ENCODE measurements around the gene AR. TPM values are rescaled to one million over a fixed set of nuclear protein-coding genes. Genes with fewer than 3 reads are reported as not detected.

The AR gene
- polyA plus RNA-seq, 1 donor (not counting 4 experiments of a cell fraction or from before 2014, with no cell fraction given): 0.47 TPM

DNA sequence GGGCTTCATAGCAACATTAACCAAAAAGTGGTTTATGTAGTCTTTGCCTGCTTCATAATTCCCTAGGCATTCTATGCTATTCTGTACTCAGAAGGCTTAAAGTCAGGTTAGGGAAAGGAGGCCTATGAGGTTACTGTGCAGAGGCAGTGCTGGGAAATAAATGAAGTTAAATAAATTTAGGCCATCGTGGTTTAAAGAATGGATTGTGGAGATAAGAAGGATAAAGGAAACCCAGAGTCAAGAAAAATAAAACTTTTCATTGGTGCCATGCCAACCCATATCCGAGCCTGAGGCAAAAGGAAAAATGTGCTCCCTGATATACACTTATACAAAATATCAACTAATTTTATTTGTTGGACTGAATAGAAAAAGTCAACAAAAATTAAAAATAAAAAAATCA is 70.2 kb downstream of the AR start:
- Histone ChIP-seq H3K4me2 (ENCODE audit: control insufficient read depth, extremely low read depth, insufficient read depth, low read depth, low read length) (no peak overlapping the region), H3K79me2 (ENCODE audit: control insufficient read depth, insufficient read depth, low read length) (no peaks in the 10 kb centered on the region), H3K4me1 (ENCODE audit: control insufficient read depth, extremely low read depth, insufficient read depth, low read length) (peaks cover 9% of the 10 kb centered on the region), H2AFZ (ENCODE audit: control insufficient read depth, low read length) (no peak overlapping the region), H3K36me3 (ENCODE audit: control insufficient read depth in 2 of 2, extremely low read depth in 1 of 2, insufficient read depth in 2 of 2, low read length in 2 of 2) (no peaks in the 10 kb centered on the region), H3K27ac (ENCODE audit: control insufficient read depth, insufficient read depth, low read length) (no peak overlapping the region), H3K27me3 (ENCODE audit: control insufficient read depth, extremely low read depth, insufficient read depth, low read length) (no peaks in the 10 kb centered on the region), H3K4me3 (ENCODE audit: control insufficient read depth in 2 of 3, extremely low read depth in 1 of 3, insufficient read depth in 2 of 3, low read depth in 1 of 3, low read length in 3 of 3) (no peak overlapping the region), H3K9ac (ENCODE audit: control insufficient read depth, extremely low read depth, insufficient read depth, low read length) (no peak overlapping the region), H4K20me1 (ENCODE audit: control insufficient read depth, extremely low read depth, insufficient read depth, low read length) (no peaks in the 10 kb centered on the region), H3K9me3 (ENCODE audit: control insufficient read depth, low read depth, low read length) (no peaks in the 10 kb centered on the region), H3K9me1 (ENCODE audit: control insufficient read depth, extremely low read depth, insufficient read depth, low read length) (no peaks in the 10 kb centered on the region)
- FAIRE-seq: no peak
- no peak for DNase-seq (ENCODE audit: low read depth, low spot score)
- dilution Hi-C loops (cut with MboI; ENCODE audit: extremely low pct_ligation_motif_present, low sequenced_read_pairs): no loop called here
- TF ChIP-seq, protein P1, sequence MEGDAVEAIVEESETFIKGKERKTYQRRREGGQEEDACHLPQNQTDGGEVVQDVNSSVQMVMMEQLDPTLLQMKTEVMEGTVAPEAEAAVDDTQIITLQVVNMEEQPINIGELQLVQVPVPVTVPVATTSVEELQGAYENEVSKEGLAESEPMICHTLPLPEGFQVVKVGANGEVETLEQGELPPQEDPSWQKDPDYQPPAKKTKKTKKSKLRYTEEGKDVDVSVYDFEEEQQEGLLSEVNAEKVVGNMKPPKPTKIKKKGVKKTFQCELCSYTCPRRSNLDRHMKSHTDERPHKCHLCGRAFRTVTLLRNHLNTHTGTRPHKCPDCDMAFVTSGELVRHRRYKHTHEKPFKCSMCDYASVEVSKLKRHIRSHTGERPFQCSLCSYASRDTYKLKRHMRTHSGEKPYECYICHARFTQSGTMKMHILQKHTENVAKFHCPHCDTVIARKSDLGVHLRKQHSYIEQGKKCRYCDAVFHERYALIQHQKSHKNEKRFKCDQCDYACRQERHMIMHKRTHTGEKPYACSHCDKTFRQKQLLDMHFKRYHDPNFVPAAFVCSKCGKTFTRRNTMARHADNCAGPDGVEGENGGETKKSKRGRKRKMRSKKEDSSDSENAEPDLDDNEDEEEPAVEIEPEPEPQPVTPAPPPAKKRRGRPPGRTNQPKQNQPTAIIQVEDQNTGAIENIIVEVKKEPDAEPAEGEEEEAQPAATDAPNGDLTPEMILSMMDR (optimal IDR thresholded peaks at IDR 0.05 in 1 of 3, IDR thresholded peaks at IDR 0.05 in 1 of 3, conservative IDR thresholded peaks at IDR 0.05 in 1 of 3; ENCODE audit: extremely low read depth in 1 of 3, insufficient read depth in 2 of 3, low read length in 3 of 3): no peak
- TF ChIP-seq EZH2 (IDR thresholded peaks at IDR 0.05; ENCODE audit: low read length): no peak

DNA sequence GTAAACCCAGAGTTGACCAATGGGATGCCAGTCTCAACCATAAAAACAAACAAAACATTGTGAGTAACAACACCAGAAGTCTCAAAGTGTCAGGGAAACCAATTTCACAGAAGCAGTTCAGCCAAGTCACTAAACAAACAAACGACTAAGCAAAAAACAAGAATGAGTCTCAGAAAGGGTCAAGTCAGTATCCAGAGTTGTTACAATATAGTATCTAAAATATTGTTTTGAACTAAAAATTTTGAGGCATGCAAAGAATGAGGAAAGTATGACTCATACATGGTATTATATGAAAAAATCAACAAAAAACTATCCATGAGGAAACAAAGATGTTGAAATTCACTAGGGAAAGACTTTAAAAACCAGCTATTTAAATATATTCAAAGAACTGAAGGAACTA is 70.6 kb downstream of the AR start:
- Histone ChIP-seq H3K4me3 (ENCODE audit: control insufficient read depth in 2 of 3, extremely low read depth in 1 of 3, insufficient read depth in 2 of 3, low read depth in 1 of 3, low read length in 3 of 3) (no peak overlapping the region), H3K27ac (ENCODE audit: control insufficient read depth, insufficient read depth, low read length) (no peak overlapping the region), H3K4me2 (ENCODE audit: control insufficient read depth, extremely low read depth, insufficient read depth, low read depth, low read length) (no peak overlapping the region), H3K27me3 (ENCODE audit: control insufficient read depth, extremely low read depth, insufficient read depth, low read length) (no peaks in the 10 kb centered on the region), H3K9me3 (ENCODE audit: control insufficient read depth, low read depth, low read length) (no peaks in the 10 kb centered on the region), H2AFZ (ENCODE audit: control insufficient read depth, low read length) (no peak overlapping the region), H3K79me2 (ENCODE audit: control insufficient read depth, insufficient read depth, low read length) (no peaks in the 10 kb centered on the region), H4K20me1 (ENCODE audit: control insufficient read depth, extremely low read depth, insufficient read depth, low read length) (no peaks in the 10 kb centered on the region), H3K9me1 (ENCODE audit: control insufficient read depth, extremely low read depth, insufficient read depth, low read length) (no peaks in the 10 kb centered on the region), H3K9ac (ENCODE audit: control insufficient read depth, extremely low read depth, insufficient read depth, low read length) (no peak overlapping the region), H3K36me3 (ENCODE audit: control insufficient read depth in 2 of 2, extremely low read depth in 1 of 2, insufficient read depth in 2 of 2, low read length in 2 of 2) (no peaks in the 10 kb centered on the region), H3K4me1 (ENCODE audit: control insufficient read depth, extremely low read depth, insufficient read depth, low read length) (peaks cover 14% of the 10 kb centered on the region)
- DNase-seq (ENCODE audit: low read depth, low spot score): no peak
- dilution Hi-C loops (cut with MboI; ENCODE audit: extremely low pct_ligation_motif_present, low sequenced_read_pairs): no loop called here
- TF ChIP-seq, protein P1 (optimal IDR thresholded peaks at IDR 0.05 in 1 of 3, IDR thresholded peaks at IDR 0.05 in 1 of 3, conservative IDR thresholded peaks at IDR 0.05 in 1 of 3; ENCODE audit: extremely low read depth in 1 of 3, insufficient read depth in 2 of 3, low read length in 3 of 3): no peak
- TF ChIP-seq EZH2 (IDR thresholded peaks at IDR 0.05; ENCODE audit: low read length): no peak
- FAIRE-seq: no peak
